HUES6 (cell line): Measurements from ENCODE around the gene RAP1GAP.

Experiments used
- H3K27ac ChIP-seq: 2 replicates; pipeline ENCODE4 v1.7.0; 2013; ENCODE audit warnings: low read depth, mild to moderate bottlenecking, low read length, inconsistent platforms
- H3K27me3 ChIP-seq: 2 replicates; pipeline ENCODE4 v1.6.1; 2013; ENCODE audit warnings: low read length; ENCODE audit not compliant: control insufficient read depth, insufficient read depth
- H3K36me3 ChIP-seq: 2 replicates; pipeline ENCODE4 v1.6.1; 2013; ENCODE audit warnings: low read length; ENCODE audit not compliant: control insufficient read depth, insufficient read depth
- H3K4me1 ChIP-seq: 2 replicates; pipeline ENCODE4 v1.6.1; 2013; ENCODE audit warnings: low read length; ENCODE audit not compliant: control insufficient read depth, insufficient read depth
- H3K4me3 ChIP-seq: 2 replicates; pipeline ENCODE4 v1.5.1; 2013; ENCODE audit warnings: low read depth, low read length
- H3K9ac ChIP-seq: one replicate; pipeline ENCODE4 v1.6.1; 2013; ENCODE audit warnings: mild to moderate bottlenecking, low read length
- H3K9me3 ChIP-seq: 2 replicates; pipeline ENCODE4 v1.6.1; 2013; ENCODE audit warnings: low read depth, low read length; ENCODE audit not compliant: control insufficient read depth, insufficient read depth

Gene RAP1GAP

GRCh38 chr1:21621051-21621450 is 48.1 kb downstream of the RAP1GAP start:
- peaks cover 33% of the 10 kb centered on the region for H3K4me1 ChIP-seq
- H3K27ac ChIP-seq, result no peak overlapping the region
- H3K9ac ChIP-seq, result no peak overlapping the region
- no peaks in the 10 kb centered on the region for H3K36me3 ChIP-seq
- no peaks in the 10 kb centered on the region for H3K9me3 ChIP-seq
- peaks cover 28% of the 10 kb centered on the region for H3K27me3 ChIP-seq
- no peak overlapping the region for H3K4me3 ChIP-seq

GRCh38 chr1:21620496-21620895 is 48.7 kb downstream of the RAP1GAP start:
- Histone ChIP-seq H3K27me3 (peaks cover 28% of the 10 kb centered on the region), H3K9ac (no peak overlapping the region), H3K4me1 (peaks cover 33% of the 10 kb centered on the region), H3K36me3 (no peaks in the 10 kb centered on the region), H3K27ac (no peak overlapping the region), H3K9me3 (no peaks in the 10 kb centered on the region), H3K4me3 (no peak overlapping the region)

GRCh38 chr1:21620011-21620410 is 49.1 kb downstream of the RAP1GAP start:
- Histone ChIP-seq H3K4me3 (no peak overlapping the region), H3K9ac (no peak overlapping the region), H3K27ac (no peak overlapping the region), H3K36me3 (no peaks in the 10 kb centered on the region), H3K27me3 (peaks cover 28% of the 10 kb centered on the region), H3K9me3 (no peaks in the 10 kb centered on the region), H3K4me1 (peaks cover 33% of the 10 kb centered on the region)

GRCh38 chr1:21619375-21619947 is 49.7 kb downstream of the RAP1GAP start:
- Histone ChIP-seq H3K9me3 (no peaks in the 10 kb centered on the region), H3K27me3 (peaks cover 28% of the 10 kb centered on the region), H3K4me1 (peaks cover 33% of the 10 kb centered on the region), H3K4me3 (no peak overlapping the region; the same call in 1 of the 2 replicates), H3K9ac (no peak overlapping the region), H3K27ac (no peak overlapping the region), H3K36me3 (no peaks in the 10 kb centered on the region)

GRCh38 chr1:21618561-21619374 is 50.4 kb downstream of the RAP1GAP start:
- H3K4me3 ChIP-seq, result peak overlapping the region; percentile 39
- peaks cover 28% of the 10 kb centered on the region for H3K27me3 ChIP-seq
- H3K9me3 ChIP-seq, result no peaks in the 10 kb centered on the region
- H3K4me1 ChIP-seq, result peaks cover 33% of the 10 kb centered on the region
- H3K9ac ChIP-seq, result no peak overlapping the region
- no peaks in the 10 kb centered on the region for H3K36me3 ChIP-seq
- H3K27ac ChIP-seq, result no peak overlapping the region

- H3K9ac ChIP-seq, result no peak overlapping the region
- H3K4me3 ChIP-seq, result no peak overlapping the region
- H3K27ac ChIP-seq, result no peak overlapping the region
- peaks cover 30% of the 10 kb centered on the region for H3K4me1 ChIP-seq
- H3K27me3 ChIP-seq, result peaks cover 28% of the 10 kb centered on the region
- no peaks in the 10 kb centered on the region for H3K9me3 ChIP-seq
- H3K36me3 ChIP-seq, result no peaks in the 10 kb centered on the region
These were observed 51.1 kb downstream of the RAP1GAP start for GRCh38 chr1:21618059-21618458.

GRCh38 chr1:21617126-21617738 is 51.9 kb downstream of the RAP1GAP start:
- no peak overlapping the region for H3K27ac ChIP-seq
- H3K9ac ChIP-seq, result no peak overlapping the region
- H3K4me1 ChIP-seq, result peaks cover 25% of the 10 kb centered on the region
- no peaks in the 10 kb centered on the region for H3K9me3 ChIP-seq
- no peaks in the 10 kb centered on the region for H3K36me3 ChIP-seq
- H3K4me3 ChIP-seq, result no peak overlapping the region
- peaks cover 28% of the 10 kb centered on the region for H3K27me3 ChIP-seq

GRCh38 chr1:21616372-21616771 is 52.8 kb downstream of the RAP1GAP start:
- Histone ChIP-seq H3K4me1 (peaks cover 19% of the 10 kb centered on the region), H3K27me3 (peaks cover 20% of the 10 kb centered on the region), H3K9ac (no peak overlapping the region), H3K27ac (no peak overlapping the region), H3K4me3 (no peak overlapping the region), H3K36me3 (no peaks in the 10 kb centered on the region), H3K9me3 (no peaks in the 10 kb centered on the region)

GRCh38 chr1:21614419-21615115 is 54.6 kb downstream of the RAP1GAP start:
- peaks cover 3% of the 10 kb centered on the region; the same call in 1 of the 2 replicates for H3K27me3 ChIP-seq
- H3K4me1 ChIP-seq, result peaks cover 15% of the 10 kb centered on the region
- H3K9ac ChIP-seq, result no peak overlapping the region
- no peak overlapping the region for H3K4me3 ChIP-seq
- H3K36me3 ChIP-seq, result no peaks in the 10 kb centered on the region
- H3K9me3 ChIP-seq, result no peaks in the 10 kb centered on the region
- no peak overlapping the region for H3K27ac ChIP-seq

GRCh38 chr1:21613072-21613867 is 55.9 kb downstream of the RAP1GAP start:
- Histone ChIP-seq H3K36me3 (no peaks in the 10 kb centered on the region), H3K27me3 (no peaks in the 10 kb centered on the region), H3K9me3 (no peaks in the 10 kb centered on the region), H3K4me1 (peaks cover 9% of the 10 kb centered on the region; the same call in 1 of the 2 replicates), H3K4me3 (no peak overlapping the region), H3K9ac (no peak overlapping the region), H3K27ac (no peak overlapping the region)
